Measurements from ENCODE around the gene R3HDM4.
"Not testable (repeated sequence)": the region's sequence is repeated elsewhere in the genome, so short reads cannot be mapped to it uniquely, and the experiment has no call there.

The R3HDM4 gene

GRCh38 chr19:892243-892893 is 20.7 kb downstream of the R3HDM4 start:
- no peak for DNase-seq (ENCODE audit: low spot score)

GRCh38 chr19:891421-892200 is 21.4 kb downstream of the R3HDM4 start:
- DNase-seq (ENCODE audit: low spot score) = not testable (repeated sequence)

- DNase-seq (ENCODE audit: low spot score) = no peak
These were observed 22.2 kb downstream of the R3HDM4 start for GRCh38 chr19:890831-891230.

- no peak for DNase-seq (ENCODE audit: low spot score)
These were observed 23.2 kb downstream of the R3HDM4 start for GRCh38 chr19:889662-890295.

GRCh38 chr19:888581-889385 is 24.2 kb downstream of the R3HDM4 start:
- no peak for DNase-seq (ENCODE audit: low spot score)

GRCh38 chr19:887599-887998 is 25.4 kb downstream of the R3HDM4 start:
- no peak for DNase-seq (ENCODE audit: low spot score)

- DNase-seq (ENCODE audit: low spot score) = peak; percentile 63
These were observed 25.9 kb downstream of the R3HDM4 start for GRCh38 chr19:887072-887471.

GRCh38 chr19:885536-886224 is 27.3 kb downstream of the R3HDM4 start:
- DNase-seq (ENCODE audit: low spot score) = no peak

GRCh38 chr19:884420-885211 is 28.4 kb downstream of the R3HDM4 start:
- DNase-seq (ENCODE audit: low spot score) = no peak

- DNase-seq (ENCODE audit: low spot score) = no peak
These were observed 29.3 kb downstream of the R3HDM4 start for GRCh38 chr19:883661-884211.

GRCh38 chr19:882871-883497 is 30.0 kb downstream of the R3HDM4 start:
- no peak for DNase-seq (ENCODE audit: low spot score)

- DNase-seq (ENCODE audit: low spot score) = no peak
These were observed 31.5 kb downstream of the R3HDM4 start for GRCh38 chr19:881385-882071.

- DNase-seq (ENCODE audit: low spot score) = no peak
These were observed 33.1 kb downstream of the R3HDM4 start for GRCh38 chr19:879711-880438.

- not testable (repeated sequence) for DNase-seq (ENCODE audit: low spot score)
These were observed 34.1 kb downstream of the R3HDM4 start for GRCh38 chr19:878751-879561.

- DNase-seq (ENCODE audit: low spot score) = not testable (repeated sequence)
These were observed 34.9 kb downstream of the R3HDM4 start for GRCh38 chr19:877992-878660.

- DNase-seq (ENCODE audit: low spot score) = no peak
These were observed 36.2 kb downstream of the R3HDM4 start for GRCh38 chr19:876780-877314.

- DNase-seq (ENCODE audit: low spot score) = no peak
These were observed 36.9 kb downstream of the R3HDM4 start for GRCh38 chr19:876089-876488.

Data from AG08395 (cell line).